ENCODE measurements around the gene FOXP3.

Gene FOXP3

GRCh38 chrX:49212209-49212608, 52.3 kb downstream of the FOXP3 start:
- Histone ChIP-seq H3K27me3 (ENCODE audit: low read depth, low read length) (no peaks in the 10 kb centered on the region), H3K4me1 (ENCODE audit: control insufficient read depth in 1 of 2, insufficient read depth in 2 of 2, low read length in 2 of 2) (no peaks in the 10 kb centered on the region), H3K4me3 (ENCODE audit: low read depth in 1 of 2, low read length in 2 of 2) (no peak overlapping the region)

DNA sequence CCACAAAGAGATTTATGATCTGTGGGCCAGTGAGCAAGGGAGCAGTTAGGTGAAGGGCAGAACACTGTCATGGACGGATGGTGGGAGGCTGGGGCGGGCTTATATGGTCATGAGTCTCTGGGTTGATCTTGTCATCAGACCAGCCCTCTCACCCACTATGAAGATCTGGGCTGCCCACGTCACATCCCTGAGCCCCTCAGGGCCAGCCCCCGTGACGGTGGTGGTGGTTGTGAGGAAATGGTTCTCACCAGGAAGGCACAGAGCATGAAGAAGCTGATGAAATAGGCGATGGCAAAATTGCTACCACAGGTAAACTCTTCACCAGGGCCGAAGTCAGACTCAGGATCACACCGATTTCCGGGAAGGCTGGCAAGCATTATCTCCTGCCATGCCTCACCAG, 53.4 kb downstream of the FOXP3 start:
- no peak overlapping the region for H3K4me3 ChIP-seq (ENCODE audit: low read depth in 1 of 2, low read length in 2 of 2)
- H3K4me1 ChIP-seq (ENCODE audit: control insufficient read depth in 1 of 2, insufficient read depth in 2 of 2, low read length in 2 of 2): no peaks in the 10 kb centered on the region
- H3K9me3 ChIP-seq (ENCODE audit: control insufficient read depth in 1 of 2, low read length in 2 of 2): no peaks in the 10 kb centered on the region
- no peaks in the 10 kb centered on the region for H3K27me3 ChIP-seq (ENCODE audit: low read depth, low read length)
- no peak overlapping the region for H3K27ac ChIP-seq (ENCODE audit: low read length)
- H3K36me3 ChIP-seq (ENCODE audit: control insufficient read depth in 1 of 2, insufficient read depth in 2 of 2, low read length in 2 of 2): no peaks in the 10 kb centered on the region

More at GRCh38 chrX:49212209-49212608, 52.3 kb downstream of the FOXP3 start:
- H3K27ac ChIP-seq (ENCODE audit: low read length): no peak overlapping the region
- H3K36me3 ChIP-seq (ENCODE audit: control insufficient read depth in 1 of 2, insufficient read depth in 2 of 2, low read length in 2 of 2): no peaks in the 10 kb centered on the region
- H3K9me3 ChIP-seq (ENCODE audit: control insufficient read depth in 1 of 2, low read length in 2 of 2): no peaks in the 10 kb centered on the region

- no peaks in the 10 kb centered on the region for H3K36me3 ChIP-seq (ENCODE audit: control insufficient read depth in 1 of 2, insufficient read depth in 2 of 2, low read length in 2 of 2)
- no peak overlapping the region for H3K27ac ChIP-seq (ENCODE audit: low read length)
- H3K4me3 ChIP-seq (ENCODE audit: low read depth in 1 of 2, low read length in 2 of 2): no peak overlapping the region
- no peaks in the 10 kb centered on the region for H3K4me1 ChIP-seq (ENCODE audit: control insufficient read depth in 1 of 2, insufficient read depth in 2 of 2, low read length in 2 of 2)
- no peaks in the 10 kb centered on the region for H3K27me3 ChIP-seq (ENCODE audit: low read depth, low read length)
- no peaks in the 10 kb centered on the region for H3K9me3 ChIP-seq (ENCODE audit: control insufficient read depth in 1 of 2, low read length in 2 of 2)
Observed at GRCh38 chrX:49210406-49210805, 54.1 kb downstream of the FOXP3 start.

DNA sequence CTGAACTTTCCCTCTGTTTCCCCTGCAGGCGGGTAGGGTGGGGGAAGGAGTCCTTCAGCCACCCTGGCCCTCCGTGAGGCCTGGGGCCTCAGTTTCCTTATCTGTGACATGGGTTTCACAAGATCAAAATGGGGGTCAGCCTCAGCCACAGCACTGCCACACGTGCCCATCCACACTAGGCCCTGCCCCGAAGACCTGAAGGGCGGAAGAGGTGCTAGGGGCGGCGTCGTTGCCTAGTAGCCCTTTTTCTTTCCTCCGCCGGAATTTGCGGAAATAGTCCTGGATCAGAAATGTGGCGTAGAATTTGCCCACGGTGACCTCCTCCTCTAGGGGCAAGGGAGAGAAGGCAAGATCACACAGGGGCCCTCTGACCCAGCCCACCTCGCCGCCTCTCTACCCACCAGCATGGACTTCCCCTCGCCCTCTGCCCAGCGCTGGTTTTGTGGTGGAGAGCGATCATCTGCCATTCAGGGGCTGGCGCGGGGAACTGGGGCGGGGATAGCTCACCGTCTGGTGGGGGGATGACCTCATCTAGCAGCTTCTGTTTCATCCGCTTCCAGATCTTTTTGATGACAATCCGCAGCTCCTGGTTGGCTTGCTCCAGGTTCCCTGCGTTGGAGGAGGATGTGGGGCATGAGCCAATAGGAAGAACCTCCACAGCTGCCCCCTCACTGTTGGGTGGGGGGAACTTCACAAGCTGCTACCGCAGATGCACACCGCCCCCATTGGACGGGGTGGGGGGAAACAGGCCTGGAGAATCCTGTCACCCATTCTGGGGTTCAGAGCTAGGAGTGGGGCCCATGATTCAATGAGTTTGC, 54.9 kb downstream of the FOXP3 start:
- Histone ChIP-seq H3K36me3 (ENCODE audit: control insufficient read depth in 1 of 2, insufficient read depth in 2 of 2, low read length in 2 of 2) (no peaks in the 10 kb centered on the region), H3K27ac (ENCODE audit: low read length) (no peak overlapping the region), H3K27me3 (ENCODE audit: low read depth, low read length) (no peaks in the 10 kb centered on the region), H3K4me3 (ENCODE audit: low read depth in 1 of 2, low read length in 2 of 2) (no peak overlapping the region), H3K4me1 (ENCODE audit: control insufficient read depth in 1 of 2, insufficient read depth in 2 of 2, low read length in 2 of 2) (no peaks in the 10 kb centered on the region), H3K9me3 (ENCODE audit: control insufficient read depth in 1 of 2, low read length in 2 of 2) (no peaks in the 10 kb centered on the region)

GRCh38 chrX:49208399-49208798, 56.1 kb downstream of the FOXP3 start:
- Histone ChIP-seq H3K9me3 (ENCODE audit: control insufficient read depth in 1 of 2, low read length in 2 of 2) (no peaks in the 10 kb centered on the region), H3K4me3 (ENCODE audit: low read depth in 1 of 2, low read length in 2 of 2) (no peak overlapping the region), H3K27ac (ENCODE audit: low read length) (no peak overlapping the region)

GRCh38 chrX:49206543-49206942, 58.0 kb downstream of the FOXP3 start:
- Histone ChIP-seq H3K9me3 (ENCODE audit: control insufficient read depth in 1 of 2, low read length in 2 of 2) (no peaks in the 10 kb centered on the region), H3K27me3 (ENCODE audit: low read depth, low read length) (no peaks in the 10 kb centered on the region), H3K36me3 (ENCODE audit: control insufficient read depth in 1 of 2, insufficient read depth in 2 of 2, low read length in 2 of 2) (no peaks in the 10 kb centered on the region), H3K4me3 (ENCODE audit: low read depth in 1 of 2, low read length in 2 of 2) (no peak overlapping the region), H3K27ac (ENCODE audit: low read length) (no peak overlapping the region), H3K4me1 (ENCODE audit: control insufficient read depth in 1 of 2, insufficient read depth in 2 of 2, low read length in 2 of 2) (no peaks in the 10 kb centered on the region)

More at GRCh38 chrX:49208399-49208798, 56.1 kb downstream of the FOXP3 start:
- Histone ChIP-seq H3K36me3 (ENCODE audit: control insufficient read depth in 1 of 2, insufficient read depth in 2 of 2, low read length in 2 of 2) (no peaks in the 10 kb centered on the region), H3K27me3 (ENCODE audit: low read depth, low read length) (no peaks in the 10 kb centered on the region), H3K4me1 (ENCODE audit: control insufficient read depth in 1 of 2, insufficient read depth in 2 of 2, low read length in 2 of 2) (no peaks in the 10 kb centered on the region)

GRCh38 chrX:49205443-49205842, 59.1 kb downstream of the FOXP3 start:
- no peaks in the 10 kb centered on the region for H3K9me3 ChIP-seq (ENCODE audit: control insufficient read depth in 1 of 2, low read length in 2 of 2)
- peaks cover 0 to 1% of the 10 kb centered on the region in 2 donors for H3K4me1 ChIP-seq (ENCODE audit: control insufficient read depth in 1 of 2, insufficient read depth in 2 of 2, low read length in 2 of 2)

GRCh38 chrX:49204709-49205108, 59.8 kb downstream of the FOXP3 start:
- no peaks in the 10 kb centered on the region for H3K36me3 ChIP-seq (ENCODE audit: control insufficient read depth in 1 of 2, insufficient read depth in 2 of 2, low read length in 2 of 2)
- no peaks in the 10 kb centered on the region for H3K9me3 ChIP-seq (ENCODE audit: control insufficient read depth in 1 of 2, low read length in 2 of 2)
- peaks cover 0 to 5% of the 10 kb centered on the region in 2 donors for H3K4me1 ChIP-seq (ENCODE audit: control insufficient read depth in 1 of 2, insufficient read depth in 2 of 2, low read length in 2 of 2)
- H3K27ac ChIP-seq (ENCODE audit: low read length): no peak overlapping the region
- H3K27me3 ChIP-seq (ENCODE audit: low read depth, low read length): no peaks in the 10 kb centered on the region
- no peak overlapping the region for H3K4me3 ChIP-seq (ENCODE audit: low read depth in 1 of 2, low read length in 2 of 2)

More at GRCh38 chrX:49205443-49205842, 59.1 kb downstream of the FOXP3 start:
- Histone ChIP-seq H3K27ac (ENCODE audit: low read length) (no peak overlapping the region), H3K27me3 (ENCODE audit: low read depth, low read length) (no peaks in the 10 kb centered on the region), H3K4me3 (ENCODE audit: low read depth in 1 of 2, low read length in 2 of 2) (no peak overlapping the region), H3K36me3 (ENCODE audit: control insufficient read depth in 1 of 2, insufficient read depth in 2 of 2, low read length in 2 of 2) (no peaks in the 10 kb centered on the region)

DNA sequence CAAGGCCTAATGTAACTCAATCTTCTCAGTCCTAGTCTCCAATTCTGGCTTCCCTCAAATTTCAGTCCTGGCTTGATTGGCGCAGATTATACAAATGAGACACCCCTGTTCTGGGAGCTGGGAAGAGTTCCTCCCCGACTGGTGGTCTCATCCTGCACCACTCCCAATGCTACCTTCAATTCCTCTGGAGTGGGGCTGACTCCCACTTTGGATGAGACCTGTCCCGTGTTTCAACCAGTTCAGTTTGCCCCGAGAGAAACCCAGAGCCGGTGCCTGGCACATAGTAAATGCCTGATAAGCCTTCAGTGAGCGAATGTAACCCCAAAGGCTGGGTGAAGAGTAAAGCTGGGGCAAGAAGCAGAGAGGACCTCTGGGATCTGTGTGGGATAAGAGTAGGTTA, 60.5 kb downstream of the FOXP3 start:
- Histone ChIP-seq H3K27ac (ENCODE audit: low read length) (no peak overlapping the region), H3K9me3 (ENCODE audit: control insufficient read depth in 1 of 2, low read length in 2 of 2) (no peaks in the 10 kb centered on the region), H3K36me3 (ENCODE audit: control insufficient read depth in 1 of 2, insufficient read depth in 2 of 2, low read length in 2 of 2) (no peaks in the 10 kb centered on the region)

GRCh38 chrX:49203536-49203935, 61.0 kb downstream of the FOXP3 start:
- H3K36me3 ChIP-seq (ENCODE audit: control insufficient read depth in 1 of 2, insufficient read depth in 2 of 2, low read length in 2 of 2): no peaks in the 10 kb centered on the region
- no peaks in the 10 kb centered on the region for H3K9me3 ChIP-seq (ENCODE audit: control insufficient read depth in 1 of 2, low read length in 2 of 2)
- H3K27ac ChIP-seq (ENCODE audit: low read length): no peak overlapping the region
- peaks cover 0 to 7% of the 10 kb centered on the region in 2 donors for H3K4me1 ChIP-seq (ENCODE audit: control insufficient read depth in 1 of 2, insufficient read depth in 2 of 2, low read length in 2 of 2)
- no peak overlapping the region for H3K4me3 ChIP-seq (ENCODE audit: low read depth in 1 of 2, low read length in 2 of 2)
- no peaks in the 10 kb centered on the region for H3K27me3 ChIP-seq (ENCODE audit: low read depth, low read length)

More for the DNA sequence above, 60.5 kb downstream of the FOXP3 start:
- peaks cover 0 to 7% of the 10 kb centered on the region in 2 donors for H3K4me1 ChIP-seq (ENCODE audit: control insufficient read depth in 1 of 2, insufficient read depth in 2 of 2, low read length in 2 of 2)
- H3K4me3 ChIP-seq (ENCODE audit: low read depth in 1 of 2, low read length in 2 of 2): no peak overlapping the region
- no peaks in the 10 kb centered on the region for H3K27me3 ChIP-seq (ENCODE audit: low read depth, low read length)

GRCh38 chrX:49202022-49202421, 62.5 kb downstream of the FOXP3 start:
- peaks cover 0 to 7% of the 10 kb centered on the region in 2 donors for H3K4me1 ChIP-seq (ENCODE audit: control insufficient read depth in 1 of 2, insufficient read depth in 2 of 2, low read length in 2 of 2)
- H3K4me3 ChIP-seq (ENCODE audit: low read depth in 1 of 2, low read length in 2 of 2): no peak overlapping the region
- no peak overlapping the region for H3K27ac ChIP-seq (ENCODE audit: low read length)
- no peaks in the 10 kb centered on the region for H3K9me3 ChIP-seq (ENCODE audit: control insufficient read depth in 1 of 2, low read length in 2 of 2)
- no peaks in the 10 kb centered on the region for H3K27me3 ChIP-seq (ENCODE audit: low read depth, low read length)
- no peaks in the 10 kb centered on the region for H3K36me3 ChIP-seq (ENCODE audit: control insufficient read depth in 1 of 2, insufficient read depth in 2 of 2, low read length in 2 of 2)
